GM23338 (cell line): Measurements from ENCODE around the gene GPR37L1. TPM values are rescaled to one million over a fixed set of nuclear protein-coding genes. Genes with fewer than 3 reads are reported as not detected.

Experiments used
- ATAC-seq: fragments of 200-7000 bp; cut with Tn5 transposase; 3 replicates; pipeline ENCODE4 v1.9.1; 2020
- DNase-seq: peaks from one replicate; pipeline ENCODE4 v3.0.0-alpha.2; 2015; ENCODE audit warnings: low spot score
- H2AFZ ChIP-seq: fragments of 200-600 bp; sonication (generic); 2 replicates; pipeline ENCODE4 v1.8.0; 2016; ENCODE audit warnings: antibody characterized with exemption, mild to moderate bottlenecking, moderate library complexity
- H3F3A ChIP-seq: fragments of 200-600 bp; sonication (generic); replicated peaks from 2 replicates; pipeline ENCODE4 v1.8.0; 2017; ENCODE audit warnings: antibody characterized with exemption, mixed run types, low read depth
- H3K27ac ChIP-seq: fragments of 200-600 bp; sonication (generic); 2 replicates; pipeline ENCODE4 v1.6.1; 2016; ENCODE audit warnings: low read depth
- H3K27me3 ChIP-seq: fragments of 200-600 bp; sonication (generic); 2 replicates; pipeline ENCODE4 v1.8.0; 2016; ENCODE audit warnings: mild to moderate bottlenecking, mixed run types, moderate library complexity; ENCODE audit not compliant: insufficient read depth
- H3K36me3 ChIP-seq: fragments of 200-600 bp; sonication (generic); 2 replicates; pipeline ENCODE4 v1.8.0; 2016; ENCODE audit warnings: mild to moderate bottlenecking; ENCODE audit not compliant: insufficient read depth
- H3K4me1 ChIP-seq: fragments of 200-600 bp; sonication (generic); 2 replicates; pipeline ENCODE4 v1.8.0; 2016; ENCODE audit warnings: mild to moderate bottlenecking, moderate library complexity; ENCODE audit not compliant: insufficient read depth
- H3K4me2 ChIP-seq: fragments of 200-600 bp; sonication (generic); 2 replicates; pipeline ENCODE4 v1.7.1; 2017; ENCODE audit warnings: mixed run types
- H3K4me3 ChIP-seq: fragments of 200-600 bp; sonication (generic); 2 replicates; pipeline ENCODE4 v1.6.1; 2016; ENCODE audit warnings: mixed run types
- H3K79me2 ChIP-seq: fragments of 200-600 bp; sonication (generic); replicated peaks from 2 replicates; pipeline ENCODE4 v1.8.0; 2017; ENCODE audit warnings: mild to moderate bottlenecking; ENCODE audit not compliant: insufficient read depth
- H3K9me2 ChIP-seq: fragments of 200-600 bp; sonication (generic); 2 replicates; pipeline ENCODE4 v1.8.0; 2017; ENCODE audit not compliant: insufficient read depth
- H4K20me1 ChIP-seq: fragments of 200-600 bp; sonication (generic); replicated peaks from 2 replicates; pipeline ENCODE4 v1.8.0; 2017; ENCODE audit warnings: mild to moderate bottlenecking; ENCODE audit not compliant: insufficient read depth
- H3K27ac Mint-ChIP-seq: 2 replicates; pipeline ENCODE4 v1.8.0; 2020; ENCODE audit warnings: inconsistent platforms, mild to moderate bottlenecking, moderate library complexity, mixed read lengths
- H3K27me3 Mint-ChIP-seq: 3 replicates; pipeline ENCODE4 v1.8.0; 2022; ENCODE audit warnings: low read depth, mild to moderate bottlenecking, moderate library complexity, mixed read lengths, inconsistent platforms; ENCODE audit not compliant: insufficient read depth, poor library complexity
- H3K36me3 Mint-ChIP-seq: 3 replicates; pipeline ENCODE4 v1.8.0; 2021; ENCODE audit warnings: low read depth, mild to moderate bottlenecking, inconsistent platforms, moderate library complexity, mixed read lengths
- H3K4me1 Mint-ChIP-seq: 3 replicates; pipeline ENCODE4 v1.8.0; 2020; ENCODE audit warnings: mild to moderate bottlenecking, inconsistent platforms, mixed read lengths
- H3K4me3 Mint-ChIP-seq: 3 replicates; pipeline ENCODE4 v1.8.0; 2021; ENCODE audit warnings: moderate library complexity, mild to moderate bottlenecking, inconsistent platforms, mixed read lengths
- H3K9me3 Mint-ChIP-seq: 3 replicates; pipeline ENCODE4 v1.8.0; 2020; ENCODE audit warnings: moderate library complexity, mild to moderate bottlenecking, inconsistent platforms, mixed read lengths
- CREB1 ChIP-seq: fragments of 250-450 bp; sonication (Bioruptor Pico); IDR thresholded peaks from 2 replicates; pipeline ENCODE4 v1.5.0; 2020; ENCODE audit warnings: low read depth, mild to moderate bottlenecking, moderate library complexity
- ETS1 ChIP-seq: IDR thresholded peaks from 2 replicates; pipeline ENCODE4 v1.6.1; 2016; ENCODE audit warnings: antibody characterized with exemption
- EZH2 ChIP-seq: fragments of 200-600 bp; sonication (generic); IDR thresholded peaks from one replicate; pipeline ENCODE4 v1.8.0; 2017; ENCODE audit warnings: antibody characterized with exemption, mild to moderate bottlenecking, low read depth; ENCODE audit not compliant: unreplicated experiment
- EZH2phosphoT487 ChIP-seq: fragments of 200-600 bp; sonication (generic); IDR thresholded peaks from one replicate; pipeline ENCODE4 v1.8.1; 2018; ENCODE audit warnings: antibody characterized with exemption; ENCODE audit not compliant: unreplicated experiment
- NANOG ChIP-seq: IDR thresholded peaks from 2 replicates; pipeline ENCODE4 v1.6.1; 2016; ENCODE audit warnings: antibody characterized with exemption, borderline replicate concordance
- ZNF114 ChIP-seq: fragments of 250-450 bp; sonication (Bioruptor Pico); IDR thresholded peaks from 2 replicates; pipeline ENCODE4 v1.5.0; 2020; ENCODE audit warnings: mild to moderate bottlenecking, moderate library complexity
- ZNF331 ChIP-seq: fragments of 250-450 bp; sonication (Bioruptor Pico); IDR thresholded peaks from 2 replicates; pipeline ENCODE4 v1.5.0; 2020; ENCODE audit warnings: low read depth, mild to moderate bottlenecking, moderate library complexity
- polyA plus RNA-seq: library from polyadenylated mRNA; unstranded; fragments of >200 nt; fragmentation: Nextera tagmentation; extraction: Ambion mirVana; gene quantifications from 2 replicates; pipeline ENCODE4 v1.2.1, GENCODE V29; 2016
- total RNA-seq: library from RNA; depleted of rRNA; stranded (reverse); fragments of >200 nt; shearing (Covaris generic); gene quantifications from 2 replicates; pipeline ENCODE4 v1.2.3, GENCODE V29; 2014
- TF ChIP-seq, protein P1 (sequence below): fragments of 250-450 bp; sonication (Bioruptor Pico); IDR thresholded peaks from 2 replicates; pipeline ENCODE4 v1.5.0; 2020; ENCODE audit warnings: mild to moderate bottlenecking, moderate library complexity
- TF ChIP-seq, protein P2 (sequence below): IDR thresholded peaks from one replicate; pipeline ENCODE4 v1.6.1; 2018; ENCODE audit warnings: antibody characterized with exemption; ENCODE audit not compliant: unreplicated experiment

Gene GPR37L1
- total and polyA plus RNA-seq, 2 experiments from 2014 or later: 0.08 to 0.21 TPM

DNA sequence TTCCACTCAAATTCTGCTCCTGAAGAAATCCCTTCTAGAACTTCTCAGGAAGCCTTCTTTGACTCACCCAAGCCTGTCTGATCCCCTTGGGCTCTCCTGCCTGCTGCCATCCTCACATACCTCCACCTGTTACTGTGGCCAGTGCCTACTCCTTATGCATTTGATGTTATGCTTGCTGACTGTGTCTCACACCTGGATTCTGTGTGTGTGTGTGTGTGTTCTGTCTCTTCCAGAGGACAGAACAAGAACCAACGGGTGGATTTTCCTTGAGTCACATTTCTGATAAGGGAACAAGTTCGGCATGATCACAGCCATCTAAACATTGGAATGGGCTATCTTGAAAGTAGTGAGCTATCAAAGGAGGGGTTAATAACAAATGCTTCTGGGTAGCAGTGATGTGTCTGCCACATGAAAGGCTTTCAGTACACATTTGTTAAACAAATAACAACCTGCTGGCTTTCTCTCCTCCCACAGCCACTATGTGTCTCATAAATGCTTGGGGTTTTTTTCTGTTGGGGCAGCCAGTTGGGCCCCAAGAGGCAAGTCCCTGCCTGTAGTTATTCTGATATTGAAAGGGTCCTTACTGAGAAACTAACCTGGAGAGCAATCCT, 8.9 kb upstream of the GPR37L1 start:
- no peak overlapping the region; the same call in 1 of the 2 replicates for H2AFZ ChIP-seq
- no peak overlapping the region for H3K27ac ChIP-seq

More for the DNA sequence above, 8.9 kb upstream of the GPR37L1 start:
- peak overlapping the region; percentile 9; the same call in 1 of the 2 replicates for H3K27ac Mint-ChIP-seq
- no peaks in the 10 kb centered on the region for H3K9me2 ChIP-seq
- H3K4me3 ChIP-seq: no peak overlapping the region
- TF ChIP-seq ZNF331 (CRISPR knock-in tag) (no peak), EZH2 (no peak), EZH2phosphoT487 (no peak), ZNF114 (CRISPR knock-in tag) (no peak), ETS1 (no peak), NANOG (no peak), CREB1 (CRISPR knock-in tag) (no peak)
- TF ChIP-seq, protein P1, sequence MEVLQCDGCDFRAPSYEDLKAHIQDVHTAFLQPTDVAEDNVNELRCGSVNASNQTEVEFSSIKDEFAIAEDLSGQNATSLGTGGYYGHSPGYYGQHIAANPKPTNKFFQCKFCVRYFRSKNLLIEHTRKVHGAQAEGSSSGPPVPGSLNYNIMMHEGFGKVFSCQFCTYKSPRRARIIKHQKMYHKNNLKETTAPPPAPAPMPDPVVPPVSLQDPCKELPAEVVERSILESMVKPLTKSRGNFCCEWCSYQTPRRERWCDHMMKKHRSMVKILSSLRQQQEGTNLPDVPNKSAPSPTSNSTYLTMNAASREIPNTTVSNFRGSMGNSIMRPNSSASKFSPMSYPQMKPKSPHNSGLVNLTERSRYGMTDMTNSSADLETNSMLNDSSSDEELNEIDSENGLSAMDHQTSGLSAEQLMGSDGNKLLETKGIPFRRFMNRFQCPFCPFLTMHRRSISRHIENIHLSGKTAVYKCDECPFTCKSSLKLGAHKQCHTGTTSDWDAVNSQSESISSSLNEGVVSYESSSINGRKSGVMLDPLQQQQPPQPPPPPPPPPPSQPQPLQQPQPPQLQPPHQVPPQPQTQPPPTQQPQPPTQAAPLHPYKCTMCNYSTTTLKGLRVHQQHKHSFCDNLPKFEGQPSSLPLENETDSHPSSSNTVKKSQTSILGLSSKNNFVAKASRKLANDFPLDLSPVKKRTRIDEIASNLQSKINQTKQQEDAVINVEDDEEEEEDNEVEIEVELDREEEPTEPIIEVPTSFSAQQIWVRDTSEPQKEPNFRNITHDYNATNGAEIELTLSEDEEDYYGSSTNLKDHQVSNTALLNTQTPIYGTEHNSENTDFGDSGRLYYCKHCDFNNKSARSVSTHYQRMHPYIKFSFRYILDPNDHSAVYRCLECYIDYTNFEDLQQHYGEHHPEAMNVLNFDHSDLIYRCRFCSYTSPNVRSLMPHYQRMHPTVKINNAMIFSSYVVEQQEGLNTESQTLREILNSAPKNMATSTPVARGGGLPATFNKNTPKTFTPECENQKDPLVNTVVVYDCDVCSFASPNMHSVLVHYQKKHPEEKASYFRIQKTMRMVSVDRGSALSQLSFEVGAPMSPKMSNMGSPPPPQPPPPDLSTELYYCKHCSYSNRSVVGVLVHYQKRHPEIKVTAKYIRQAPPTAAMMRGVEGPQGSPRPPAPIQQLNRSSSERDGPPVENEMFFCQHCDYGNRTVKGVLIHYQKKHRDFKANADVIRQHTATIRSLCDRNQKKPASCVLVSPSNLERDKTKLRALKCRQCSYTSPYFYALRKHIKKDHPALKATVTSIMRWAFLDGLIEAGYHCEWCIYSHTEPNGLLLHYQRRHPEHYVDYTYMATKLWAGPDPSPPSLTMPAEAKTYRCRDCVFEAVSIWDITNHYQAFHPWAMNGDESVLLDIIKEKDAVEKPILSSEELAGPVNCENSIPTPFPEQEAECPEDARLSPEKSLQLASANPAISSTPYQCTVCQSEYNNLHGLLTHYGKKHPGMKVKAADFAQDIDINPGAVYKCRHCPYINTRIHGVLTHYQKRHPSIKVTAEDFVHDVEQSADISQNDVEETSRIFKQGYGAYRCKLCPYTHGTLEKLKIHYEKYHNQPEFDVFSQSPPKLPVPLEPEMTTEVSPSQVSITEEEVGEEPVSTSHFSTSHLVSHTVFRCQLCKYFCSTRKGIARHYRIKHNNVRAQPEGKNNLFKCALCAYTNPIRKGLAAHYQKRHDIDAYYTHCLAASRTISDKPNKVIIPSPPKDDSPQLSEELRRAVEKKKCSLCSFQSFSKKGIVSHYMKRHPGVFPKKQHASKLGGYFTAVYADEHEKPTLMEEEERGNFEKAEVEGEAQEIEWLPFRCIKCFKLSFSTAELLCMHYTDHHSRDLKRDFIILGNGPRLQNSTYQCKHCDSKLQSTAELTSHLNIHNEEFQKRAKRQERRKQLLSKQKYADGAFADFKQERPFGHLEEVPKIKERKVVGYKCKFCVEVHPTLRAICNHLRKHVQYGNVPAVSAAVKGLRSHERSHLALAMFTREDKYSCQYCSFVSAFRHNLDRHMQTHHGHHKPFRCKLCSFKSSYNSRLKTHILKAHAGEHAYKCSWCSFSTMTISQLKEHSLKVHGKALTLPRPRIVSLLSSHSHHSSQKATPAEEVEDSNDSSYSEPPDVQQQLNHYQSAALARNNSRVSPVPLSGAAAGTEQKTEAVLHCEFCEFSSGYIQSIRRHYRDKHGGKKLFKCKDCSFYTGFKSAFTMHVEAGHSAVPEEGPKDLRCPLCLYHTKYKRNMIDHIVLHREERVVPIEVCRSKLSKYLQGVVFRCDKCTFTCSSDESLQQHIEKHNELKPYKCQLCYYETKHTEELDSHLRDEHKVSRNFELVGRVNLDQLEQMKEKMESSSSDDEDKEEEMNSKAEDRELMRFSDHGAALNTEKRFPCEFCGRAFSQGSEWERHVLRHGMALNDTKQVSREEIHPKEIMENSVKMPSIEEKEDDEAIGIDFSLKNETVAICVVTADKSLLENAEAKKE (CRISPR knock-in tag): no peak
- TF ChIP-seq, protein P2, sequence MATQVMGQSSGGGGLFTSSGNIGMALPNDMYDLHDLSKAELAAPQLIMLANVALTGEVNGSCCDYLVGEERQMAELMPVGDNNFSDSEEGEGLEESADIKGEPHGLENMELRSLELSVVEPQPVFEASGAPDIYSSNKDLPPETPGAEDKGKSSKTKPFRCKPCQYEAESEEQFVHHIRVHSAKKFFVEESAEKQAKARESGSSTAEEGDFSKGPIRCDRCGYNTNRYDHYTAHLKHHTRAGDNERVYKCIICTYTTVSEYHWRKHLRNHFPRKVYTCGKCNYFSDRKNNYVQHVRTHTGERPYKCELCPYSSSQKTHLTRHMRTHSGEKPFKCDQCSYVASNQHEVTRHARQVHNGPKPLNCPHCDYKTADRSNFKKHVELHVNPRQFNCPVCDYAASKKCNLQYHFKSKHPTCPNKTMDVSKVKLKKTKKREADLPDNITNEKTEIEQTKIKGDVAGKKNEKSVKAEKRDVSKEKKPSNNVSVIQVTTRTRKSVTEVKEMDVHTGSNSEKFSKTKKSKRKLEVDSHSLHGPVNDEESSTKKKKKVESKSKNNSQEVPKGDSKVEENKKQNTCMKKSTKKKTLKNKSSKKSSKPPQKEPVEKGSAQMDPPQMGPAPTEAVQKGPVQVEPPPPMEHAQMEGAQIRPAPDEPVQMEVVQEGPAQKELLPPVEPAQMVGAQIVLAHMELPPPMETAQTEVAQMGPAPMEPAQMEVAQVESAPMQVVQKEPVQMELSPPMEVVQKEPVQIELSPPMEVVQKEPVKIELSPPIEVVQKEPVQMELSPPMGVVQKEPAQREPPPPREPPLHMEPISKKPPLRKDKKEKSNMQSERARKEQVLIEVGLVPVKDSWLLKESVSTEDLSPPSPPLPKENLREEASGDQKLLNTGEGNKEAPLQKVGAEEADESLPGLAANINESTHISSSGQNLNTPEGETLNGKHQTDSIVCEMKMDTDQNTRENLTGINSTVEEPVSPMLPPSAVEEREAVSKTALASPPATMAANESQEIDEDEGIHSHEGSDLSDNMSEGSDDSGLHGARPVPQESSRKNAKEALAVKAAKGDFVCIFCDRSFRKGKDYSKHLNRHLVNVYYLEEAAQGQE: no peak
- no peak overlapping the region for H3K4me2 ChIP-seq
- peaks cover 5% of the 10 kb centered on the region for H3K27me3 Mint-ChIP-seq
- H4K20me1 ChIP-seq: no peaks in the 10 kb centered on the region
- no peaks in the 10 kb centered on the region for H3K9me3 Mint-ChIP-seq
- H3K4me1 Mint-ChIP-seq: peaks cover 21% of the 10 kb centered on the region
- H3K4me1 ChIP-seq: peaks cover 10% of the 10 kb centered on the region; the same call in 1 of the 2 replicates
- ATAC-seq (no peak), DNase-seq (no peak)
- no peaks in the 10 kb centered on the region for H3K36me3 ChIP-seq
- H3K27me3 ChIP-seq: no peaks in the 10 kb centered on the region
- no peaks in the 10 kb centered on the region for H3F3A ChIP-seq
- no peak overlapping the region for H3K4me3 Mint-ChIP-seq
- H3K36me3 Mint-ChIP-seq: no peaks in the 10 kb centered on the region
- H3K79me2 ChIP-seq: no peaks in the 10 kb centered on the region
